ENCODE measurements around the gene LRP6. TPM values are rescaled to one million over a fixed set of nuclear protein-coding genes. Genes with fewer than 3 reads are reported as not detected.
"Not testable (repeated sequence)": the region's sequence is repeated elsewhere in the genome, so short reads cannot be mapped to it uniquely, and the experiment has no call there.

The LRP6 gene
- total RNA-seq, 2 donors from 2014 or later = 2.6 to 3.7 TPM

DNA sequence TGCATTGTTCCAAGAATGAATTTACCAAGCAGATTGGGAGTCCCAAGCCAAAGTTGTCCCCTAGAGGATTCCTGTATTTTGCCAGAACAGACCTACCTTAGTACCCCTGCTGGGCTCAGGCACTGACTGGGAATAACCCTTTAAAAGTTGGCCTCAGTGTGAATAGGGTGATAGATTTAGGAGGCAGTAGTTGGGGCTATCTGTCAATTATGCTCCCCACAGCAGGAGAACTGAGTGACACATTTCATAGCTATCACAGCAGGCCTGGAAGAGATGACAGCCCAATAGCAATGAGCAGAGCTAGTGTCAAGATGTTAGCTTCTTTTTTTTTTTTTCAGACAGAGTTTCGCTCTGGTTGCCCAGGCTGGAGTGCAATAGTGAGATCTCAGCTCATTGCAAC, 14.3 kb upstream of the LRP6 start:
- H3K36me3 Mint-ChIP-seq (ENCODE audit: insufficient read depth in 2 of 2) = peaks cover 0 to 2% of the 10 kb centered on the region in 2 donors
- H3K4me3 Mint-ChIP-seq = no peak overlapping the region
- ATAC-seq (replicated peaks in 1 of 2) = no peak
- H3K27me3 Mint-ChIP-seq (ENCODE audit: low read depth) = peaks cover 21% of the 10 kb centered on the region
- H3K4me1 Mint-ChIP-seq (ENCODE audit: low read depth) = peaks cover 9% of the 10 kb centered on the region
- no peak for DNase-seq
- H3K9me3 Mint-ChIP-seq = peaks cover 0 to 1% of the 10 kb centered on the region in 2 donors
- H3K27ac Mint-ChIP-seq = no peak overlapping the region

DNA sequence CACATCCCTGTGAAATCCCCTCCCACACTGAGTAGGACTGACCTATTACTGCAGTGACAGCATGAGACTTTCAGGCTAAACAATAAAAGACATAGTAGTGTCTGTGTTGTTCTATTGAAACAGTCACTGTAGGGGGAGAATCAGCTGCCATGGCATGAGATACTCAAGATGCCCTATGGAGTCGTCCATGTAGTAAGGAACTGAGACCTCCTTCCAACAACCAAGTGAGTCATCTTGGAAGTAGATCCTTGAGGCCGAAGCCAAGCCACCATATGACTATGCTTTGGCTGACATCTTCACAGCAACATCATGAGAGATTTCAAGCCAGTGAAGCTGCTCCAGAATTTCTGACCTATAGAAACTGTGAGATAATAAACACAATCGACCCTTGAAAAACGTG, 12.1 kb upstream of the LRP6 start:
- Mint-ChIP-seq H3K36me3 (ENCODE audit: insufficient read depth in 2 of 2) (peaks cover 0 to 2% of the 10 kb centered on the region in 2 donors), H3K27ac (no peak overlapping the region), H3K4me1 (ENCODE audit: low read depth) (peaks cover 9% of the 10 kb centered on the region), H3K27me3 (ENCODE audit: low read depth) (peaks cover 21% of the 10 kb centered on the region), H3K4me3 (no peak overlapping the region), H3K9me3 (peaks cover 0 to 1% of the 10 kb centered on the region in 2 donors)
- no peak for ATAC-seq (replicated peaks in 1 of 2)
- no peak for DNase-seq

GRCh38 chr12:12275874-12276273, 9.0 kb upstream of the LRP6 start:
- no peaks in the 10 kb centered on the region for H3K27me3 Mint-ChIP-seq (ENCODE audit: low read depth)
- ATAC-seq (replicated peaks in 1 of 2) (no peak), DNase-seq (no peak)
- peaks cover 0 to 1% of the 10 kb centered on the region in 2 donors for H3K9me3 Mint-ChIP-seq
- no peak overlapping the region for H3K27ac Mint-ChIP-seq
- H3K4me3 Mint-ChIP-seq = no peak overlapping the region
- no peaks in the 10 kb centered on the region for H3K4me1 Mint-ChIP-seq (ENCODE audit: low read depth)
- H3K36me3 Mint-ChIP-seq (ENCODE audit: insufficient read depth in 2 of 2) = peaks cover 0 to 2% of the 10 kb centered on the region in 2 donors

- Mint-ChIP-seq H3K27me3 (ENCODE audit: low read depth) (no peaks in the 10 kb centered on the region), H3K36me3 (ENCODE audit: insufficient read depth in 2 of 2) (peaks cover 0 to 2% of the 10 kb centered on the region in 2 donors), H3K27ac (no peak overlapping the region), H3K9me3 (peaks cover 0 to 1% of the 10 kb centered on the region in 2 donors), H3K4me3 (no peak overlapping the region), H3K4me1 (ENCODE audit: low read depth) (no peaks in the 10 kb centered on the region)
- DNase-seq (no peak), ATAC-seq (replicated peaks in 1 of 2) (no peak)
These were observed 6.6 kb upstream of the LRP6 start for GRCh38 chr12:12273291-12273957.

DNA sequence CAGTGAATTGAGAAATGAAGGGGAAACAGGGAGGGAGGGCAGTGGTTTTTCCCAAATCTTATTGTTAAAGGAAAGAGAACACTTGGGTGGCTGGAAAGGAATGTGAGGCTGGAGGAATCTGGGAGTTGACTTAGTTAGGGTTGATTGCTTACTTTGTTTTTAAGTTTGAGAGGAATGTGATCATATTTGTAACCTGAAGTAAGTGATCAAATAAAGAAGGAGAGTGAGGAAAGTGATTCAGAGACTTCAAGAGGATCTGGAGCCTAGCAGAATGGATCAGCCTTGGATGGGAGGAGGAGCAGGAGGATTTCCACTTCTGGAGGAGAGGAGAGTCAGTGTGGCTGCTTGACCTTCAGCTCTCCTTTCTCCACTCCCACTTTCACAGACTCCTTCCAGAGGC, 6.0 kb upstream of the LRP6 start:
- H3K27ac Mint-ChIP-seq = no peak overlapping the region
- DNase-seq (no peak), ATAC-seq (replicated peaks in 1 of 2) (no peak)
- H3K36me3 Mint-ChIP-seq (ENCODE audit: insufficient read depth in 2 of 2) = peaks cover 0 to under 1% of the 10 kb centered on the region in 2 donors
- peaks cover 0 to under 1% of the 10 kb centered on the region in 2 donors for H3K9me3 Mint-ChIP-seq
- H3K27me3 Mint-ChIP-seq (ENCODE audit: low read depth) = no peaks in the 10 kb centered on the region
- no peaks in the 10 kb centered on the region for H3K4me1 Mint-ChIP-seq (ENCODE audit: low read depth)
- H3K4me3 Mint-ChIP-seq = no peak overlapping the region

GRCh38 chr12:12270226-12270625, 3.4 kb upstream of the LRP6 start:
- H3K9me3 Mint-ChIP-seq = no peaks in the 10 kb centered on the region
- no peaks in the 10 kb centered on the region for H3K36me3 Mint-ChIP-seq (ENCODE audit: insufficient read depth in 2 of 2)
- no peak for DNase-seq
- H3K27me3 Mint-ChIP-seq (ENCODE audit: low read depth) = peaks cover 7% of the 10 kb centered on the region
- H3K4me3 Mint-ChIP-seq = no peak overlapping the region
- no peak overlapping the region for H3K27ac Mint-ChIP-seq
- H3K4me1 Mint-ChIP-seq (ENCODE audit: low read depth) = peaks cover 10% of the 10 kb centered on the region
- ATAC-seq (replicated peaks in 1 of 2) = no peak

- ATAC-seq (replicated peaks in 1 of 2) = no peak
- DNase-seq = no peak
- peaks cover 18% of the 10 kb centered on the region for H3K27me3 Mint-ChIP-seq (ENCODE audit: low read depth)
- H3K4me3 Mint-ChIP-seq = peak overlapping the region; percentile 90 to 92
- H3K4me1 Mint-ChIP-seq (ENCODE audit: low read depth) = peaks cover 22% of the 10 kb centered on the region
- H3K9me3 Mint-ChIP-seq = no peaks in the 10 kb centered on the region
- no peak overlapping the region for H3K27ac Mint-ChIP-seq
- no peaks in the 10 kb centered on the region for H3K36me3 Mint-ChIP-seq (ENCODE audit: insufficient read depth in 2 of 2)
These were observed 927 bp upstream of the LRP6 start for GRCh38 chr12:12267742-12268200.

DNA sequence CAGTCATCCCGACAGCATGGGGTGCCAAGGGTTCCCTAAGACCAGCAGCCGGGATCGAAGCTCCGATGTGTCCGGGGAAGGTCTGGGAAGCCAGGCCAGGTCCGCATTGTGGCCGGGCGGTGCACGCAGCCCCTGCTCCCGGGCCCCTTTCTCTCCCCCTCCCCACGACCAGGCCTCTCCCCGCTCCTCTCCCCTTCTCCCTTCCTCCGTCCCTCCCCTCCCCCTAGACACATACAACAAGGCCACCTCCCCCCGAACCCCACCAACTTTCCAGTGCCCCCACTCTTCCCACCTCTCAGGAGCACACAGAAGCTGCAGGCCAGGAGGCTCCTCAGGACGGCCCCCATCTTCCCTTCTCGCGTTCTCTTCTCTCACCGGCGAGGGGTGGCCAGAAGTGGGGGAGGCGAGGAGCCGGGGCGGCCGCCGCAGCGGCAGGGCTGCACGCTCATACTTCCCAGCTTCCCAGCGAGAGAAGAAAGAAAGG, 413 bp downstream of the LRP6 start:
- Mint-ChIP-seq H3K4me3 (peak overlapping the region; percentile 90 to 92), H3K27ac (no peak overlapping the region), H3K27me3 (ENCODE audit: low read depth) (peaks cover 24% of the 10 kb centered on the region), H3K4me1 (ENCODE audit: low read depth) (peaks cover 22% of the 10 kb centered on the region), H3K9me3 (no peaks in the 10 kb centered on the region), H3K36me3 (ENCODE audit: insufficient read depth in 2 of 2) (no peaks in the 10 kb centered on the region)
- no peak for DNase-seq
- ATAC-seq (replicated peaks in 1 of 2) = peak in 1 of 2 donors; percentile 1

GRCh38 chr12:12265571-12266388, 1.1 kb downstream of the LRP6 start:
- no peaks in the 10 kb centered on the region for H3K36me3 Mint-ChIP-seq (ENCODE audit: insufficient read depth in 2 of 2)
- peak overlapping the region; percentile 44 for H3K27ac Mint-ChIP-seq
- H3K4me1 Mint-ChIP-seq (ENCODE audit: low read depth) = peaks cover 22% of the 10 kb centered on the region
- peak overlapping the region; percentile 90 to 92 for H3K4me3 Mint-ChIP-seq
- ATAC-seq (replicated peaks in 1 of 2) = no peak
- DNase-seq = no peak
- H3K9me3 Mint-ChIP-seq = no peaks in the 10 kb centered on the region
- H3K27me3 Mint-ChIP-seq (ENCODE audit: low read depth) = peaks cover 24% of the 10 kb centered on the region

DNA sequence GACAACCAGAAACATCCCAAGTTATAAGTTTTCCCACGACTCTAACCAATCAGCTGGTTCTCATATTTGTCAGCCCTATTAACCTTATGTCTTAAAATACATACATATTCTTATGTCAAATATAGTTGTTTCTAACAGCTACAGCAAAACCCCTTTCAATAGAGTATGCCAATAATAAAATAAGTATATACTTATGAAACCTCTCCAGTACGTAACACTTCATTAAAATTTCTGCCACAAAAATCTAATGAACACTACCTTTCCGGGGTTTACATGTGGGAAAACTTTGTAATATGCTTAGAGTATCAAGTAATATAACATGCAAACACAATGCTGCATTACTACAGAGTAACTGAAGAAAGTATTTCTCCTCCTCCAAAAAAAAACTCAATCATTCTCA, 1.8 kb downstream of the LRP6 start:
- H3K27me3 Mint-ChIP-seq (ENCODE audit: low read depth) = peaks cover 24% of the 10 kb centered on the region
- peak overlapping the region; percentile 44 for H3K27ac Mint-ChIP-seq
- ATAC-seq (replicated peaks in 1 of 2) (no peak), DNase-seq (no peak)
- no peaks in the 10 kb centered on the region for H3K36me3 Mint-ChIP-seq (ENCODE audit: insufficient read depth in 2 of 2)
- no peaks in the 10 kb centered on the region for H3K9me3 Mint-ChIP-seq
- peak overlapping the region; percentile 90 to 92 for H3K4me3 Mint-ChIP-seq
- H3K4me1 Mint-ChIP-seq (ENCODE audit: low read depth) = peaks cover 22% of the 10 kb centered on the region

DNA sequence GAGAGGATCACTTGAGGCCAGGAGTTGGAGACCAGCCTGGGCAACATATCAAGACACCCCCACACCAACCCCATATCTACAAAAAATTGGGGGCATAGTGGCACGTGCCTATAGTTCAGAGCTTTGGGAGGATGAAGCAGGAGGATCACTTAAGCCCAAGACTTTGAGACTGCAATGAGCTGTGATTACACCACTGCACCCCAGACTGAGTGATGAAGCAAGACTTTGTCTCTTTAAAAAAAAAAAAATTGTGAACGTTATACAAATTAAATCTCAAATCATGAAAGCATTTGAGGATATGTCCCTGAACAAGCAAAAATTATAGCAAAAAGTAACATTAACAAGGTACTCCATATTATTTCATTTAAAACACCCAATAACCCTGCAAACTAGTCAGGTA, 2.9 kb downstream of the LRP6 start:
- no peaks in the 10 kb centered on the region for H3K36me3 Mint-ChIP-seq (ENCODE audit: insufficient read depth in 2 of 2)
- H3K4me1 Mint-ChIP-seq (ENCODE audit: low read depth) = peaks cover 22% of the 10 kb centered on the region
- no peak overlapping the region for H3K4me3 Mint-ChIP-seq
- no peak overlapping the region for H3K27ac Mint-ChIP-seq
- no peaks in the 10 kb centered on the region for H3K9me3 Mint-ChIP-seq
- DNase-seq = no peak
- peaks cover 24% of the 10 kb centered on the region for H3K27me3 Mint-ChIP-seq (ENCODE audit: low read depth)
- ATAC-seq (replicated peaks in 1 of 2) = no peak

DNA sequence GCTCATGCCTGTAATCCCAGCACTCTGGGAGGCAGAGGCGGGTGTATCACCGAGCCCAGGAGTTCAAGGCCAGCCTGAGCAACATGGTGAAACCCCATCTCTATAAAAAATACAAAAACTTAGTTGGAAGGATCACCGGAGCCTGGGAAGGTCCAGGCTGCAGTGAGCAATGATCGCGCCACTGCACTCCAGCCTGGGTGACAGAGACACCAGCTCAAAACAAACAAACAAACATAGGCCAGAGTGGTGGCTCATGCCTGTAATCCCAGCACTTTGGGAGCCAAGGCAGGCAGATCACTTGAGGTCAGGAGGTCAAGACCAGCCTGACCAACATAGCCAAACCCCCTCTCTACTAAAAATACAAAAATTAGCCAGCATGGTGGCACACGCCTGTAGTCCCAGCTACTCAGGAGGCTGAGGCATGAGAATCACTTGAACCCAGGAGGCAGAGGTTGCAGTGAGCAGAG, 10.5 kb downstream of the LRP6 start:
- not testable (repeated sequence) for H3K4me1 Mint-ChIP-seq (ENCODE audit: low read depth); H3K4me3 Mint-ChIP-seq; H3K27me3 Mint-ChIP-seq (ENCODE audit: low read depth); H3K27ac Mint-ChIP-seq; H3K36me3 Mint-ChIP-seq (ENCODE audit: insufficient read depth in 2 of 2); DNase-seq; H3K9me3 Mint-ChIP-seq; ATAC-seq (replicated peaks in 1 of 2)

DNA sequence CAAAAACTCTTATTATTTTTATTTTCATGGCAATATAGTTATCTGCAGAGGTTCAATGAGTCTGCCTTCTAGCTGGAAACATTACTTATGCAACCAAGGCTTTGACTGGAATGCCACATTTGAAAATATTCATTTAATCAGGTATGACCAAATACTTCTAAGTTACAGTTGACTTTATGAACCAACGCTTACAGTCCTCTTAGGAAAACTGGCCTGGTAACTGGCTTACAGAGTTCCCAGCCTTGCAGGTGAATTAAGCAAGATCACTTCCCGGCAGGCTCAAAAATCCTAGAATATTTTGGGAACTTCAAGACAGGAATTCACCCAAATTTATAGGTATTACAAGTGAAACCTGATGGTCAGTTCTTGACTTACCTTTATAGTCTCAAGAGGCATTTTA, 12.3 kb downstream of the LRP6 start:
- no peaks in the 10 kb centered on the region for H3K9me3 Mint-ChIP-seq
- H3K4me3 Mint-ChIP-seq = no peak overlapping the region
- no peak for DNase-seq
- H3K27ac Mint-ChIP-seq = no peak overlapping the region
- H3K36me3 Mint-ChIP-seq (ENCODE audit: insufficient read depth in 2 of 2) = no peaks in the 10 kb centered on the region
- peaks cover 8% of the 10 kb centered on the region for H3K4me1 Mint-ChIP-seq (ENCODE audit: low read depth)
- no peaks in the 10 kb centered on the region for H3K27me3 Mint-ChIP-seq (ENCODE audit: low read depth)
- no peak for ATAC-seq (replicated peaks in 1 of 2)

Data from activated T-cell treated with anti-CD3 and anti-CD28 coated beads, Interleukin-2, amount 50 U/mL, for 72 hours (primary cell).